KBM-7 (cell line): Measurements from ENCODE around the gene HHLA2.

Source experiments
- DNase-seq: peaks from one replicate; pipeline ENCODE4 v3.0.0-alpha.2; 2015
- in situ Hi-C: fragments of 300-500 bp; cut with MboI; formaldehyde crosslinking; loops from 2 replicates; pipeline ENCODE4 v1.14.3; 2020; ENCODE audit warnings: low sequenced_read_pairs, low pct_unique_long_range_greater_than_20kb, mixed read lengths

HHLA2 gene

DNA sequence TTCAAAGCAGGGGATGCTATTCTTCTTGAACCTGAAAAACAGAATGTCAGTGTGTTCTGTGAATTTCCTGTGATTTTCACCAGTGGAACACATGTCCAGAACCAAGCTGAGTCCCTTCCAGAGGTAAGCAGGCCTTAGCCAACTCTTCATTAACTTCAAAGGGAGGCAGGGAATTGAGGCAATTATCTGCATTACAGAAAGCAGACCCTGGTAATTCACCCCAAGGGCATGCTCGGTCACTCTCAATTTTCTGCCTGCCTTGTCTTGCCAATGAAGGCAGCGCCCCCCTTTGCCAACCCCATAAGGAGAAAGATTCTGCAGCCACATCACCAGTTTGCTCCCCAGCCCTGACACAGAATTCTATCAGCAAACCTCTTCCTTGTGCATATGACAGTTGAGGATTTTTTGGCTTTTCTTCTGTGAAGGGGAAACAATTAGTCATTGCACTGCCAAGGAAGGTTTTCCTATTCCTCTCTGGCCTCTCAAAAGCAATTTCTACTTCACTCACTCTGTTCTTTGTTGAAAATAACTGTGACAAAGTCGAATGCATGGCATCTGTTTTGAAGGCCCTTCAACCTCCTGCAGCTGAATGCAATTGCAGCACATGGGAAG lies 85.3 kb downstream of the HHLA2 start:
- DNase-seq = no peak

DNA sequence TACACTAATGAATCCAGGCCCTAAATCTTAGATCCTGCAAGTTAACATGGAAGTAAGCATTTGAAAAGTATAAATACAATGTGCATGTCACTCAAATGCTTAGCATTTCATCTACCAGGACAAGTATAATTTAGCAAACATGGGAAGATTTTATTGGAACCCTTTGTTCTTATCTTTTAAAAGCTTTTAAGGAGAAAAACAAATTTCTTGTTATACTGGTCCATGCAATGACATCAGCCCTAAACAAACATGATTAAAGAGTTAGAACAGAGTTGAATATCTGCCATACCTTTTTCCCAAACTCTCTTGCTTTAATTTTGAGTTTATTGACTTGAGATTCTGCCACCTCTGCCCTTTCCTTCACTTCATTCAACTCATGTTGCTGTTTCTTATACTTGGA lies 87.0 kb downstream of the HHLA2 start:
- DNase-seq = no peak
- in situ Hi-C loops = no loop called here

More for the DNA sequence above, 85.3 kb downstream of the HHLA2 start:
- in situ Hi-C loops = no loop called here

DNA sequence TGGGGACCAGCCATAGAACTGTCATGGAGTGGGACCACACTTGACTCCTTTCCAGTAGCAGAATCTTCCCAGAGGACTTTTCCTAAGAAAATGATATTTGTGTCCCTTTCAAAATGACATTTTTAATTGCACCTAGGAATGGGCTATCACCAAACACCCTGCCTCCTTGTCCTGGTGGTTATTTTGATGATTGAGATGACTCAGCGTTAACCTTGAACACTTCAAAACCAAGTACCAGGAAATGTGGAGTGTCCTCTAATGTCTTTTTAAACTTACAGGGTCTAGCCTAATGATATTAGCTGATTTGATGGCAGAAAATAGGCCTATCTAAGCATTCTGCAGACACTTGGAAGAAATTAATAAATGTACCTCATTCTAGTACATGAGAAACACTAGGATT lies 90.7 kb downstream of the HHLA2 start:
- in situ Hi-C loops = no loop called here
- DNase-seq = no peak

DNA sequence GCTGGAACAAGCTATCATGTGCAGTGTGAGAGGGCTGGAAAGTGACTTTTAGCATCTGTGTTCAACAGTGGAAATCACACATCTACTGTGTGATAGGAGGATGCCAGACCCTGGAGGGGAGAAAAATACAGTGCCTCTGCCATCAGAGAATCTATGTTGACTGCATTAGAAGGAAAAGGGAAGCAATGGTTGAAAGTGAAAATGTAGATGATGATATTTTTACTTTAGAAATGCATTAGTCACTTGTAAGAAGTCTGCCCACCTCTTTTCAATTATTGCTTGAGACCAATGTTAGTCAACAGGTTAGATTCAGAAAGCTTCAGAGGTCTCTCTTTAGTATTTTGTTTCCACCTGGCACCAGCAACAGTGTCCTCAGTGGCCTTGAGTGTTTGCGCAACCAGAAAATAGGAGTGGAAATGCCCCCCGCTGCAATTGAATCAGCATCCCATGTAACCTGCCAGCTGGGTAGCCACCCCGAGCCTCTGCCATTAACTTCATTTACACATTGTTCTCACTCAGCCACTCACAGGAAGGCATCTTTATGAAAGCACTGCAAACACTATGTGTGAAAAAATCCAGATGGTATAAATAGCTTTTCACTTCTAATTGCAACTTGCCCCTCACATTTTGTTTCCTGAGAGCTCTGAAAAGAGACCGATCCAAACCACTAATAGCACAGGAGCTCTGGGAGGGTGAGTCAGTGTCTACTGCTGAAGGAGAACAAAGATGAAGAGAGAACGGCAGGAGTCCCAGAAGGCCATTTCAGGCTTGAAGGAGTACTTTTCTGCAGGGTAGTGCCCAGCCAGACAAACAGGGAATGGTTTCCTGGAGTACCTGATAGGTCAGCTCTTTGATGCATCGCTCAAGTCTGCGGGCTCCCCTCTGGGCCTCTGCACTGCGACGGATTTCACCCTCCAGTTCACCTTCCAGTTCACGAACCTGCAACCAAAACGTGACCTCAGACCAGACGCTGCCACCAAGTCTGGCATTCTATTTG lies 92.1 kb downstream of the HHLA2 start:
- in situ Hi-C loops = no loop called here
- DNase-seq = no peak

DNA sequence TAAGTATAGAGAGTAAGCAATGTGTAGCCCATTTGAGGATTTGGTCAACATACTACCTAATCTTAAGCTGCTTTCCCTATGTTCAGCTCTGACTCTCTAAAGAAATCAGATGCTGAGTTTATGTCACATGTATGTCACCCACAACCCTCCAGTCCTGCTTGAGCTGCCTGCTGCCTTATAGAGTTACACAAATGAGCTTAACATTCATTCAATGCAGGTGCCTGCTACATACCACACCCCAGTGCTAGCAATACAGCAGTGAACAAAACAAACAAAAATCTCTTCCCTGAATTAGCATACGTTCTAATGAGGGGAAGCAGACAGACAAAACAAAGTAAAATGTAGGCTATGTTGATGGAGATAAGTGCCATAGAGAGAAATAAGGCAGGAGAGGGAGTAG lies 93.0 kb downstream of the HHLA2 start:
- no peak for DNase-seq

DNA sequence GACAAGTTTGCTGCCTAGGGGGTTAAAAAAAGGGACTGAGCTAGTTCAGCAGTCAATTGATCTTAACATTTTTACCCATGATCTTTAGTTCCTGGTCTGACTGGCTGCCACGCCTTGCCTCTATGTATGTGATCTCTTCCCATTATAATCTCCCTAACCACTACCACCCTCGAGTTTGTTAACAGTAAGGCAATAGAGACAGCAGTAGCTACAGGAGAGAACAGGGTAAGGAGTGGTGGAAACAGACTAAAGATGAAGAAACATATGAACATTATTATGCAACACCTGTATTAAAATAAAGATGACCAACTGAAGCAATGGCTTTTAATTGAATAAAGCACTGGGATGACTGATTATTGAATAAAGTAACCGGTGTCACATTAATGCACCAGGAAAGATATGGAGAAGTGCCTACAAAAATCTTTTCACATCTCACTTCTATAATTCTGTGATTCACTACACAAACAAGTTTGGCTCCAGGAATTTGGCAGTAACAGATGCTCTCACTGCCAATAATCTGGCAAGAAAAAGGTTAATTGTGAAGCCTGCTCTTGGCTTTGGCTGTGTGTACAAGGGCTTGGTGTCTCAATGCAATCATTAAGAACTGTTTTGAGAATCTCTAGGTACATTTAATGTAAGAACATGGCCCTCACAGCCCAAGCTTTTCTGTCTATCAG lies 95.7 kb downstream of the HHLA2 start:
- in situ Hi-C loops = no loop called here

More for the DNA sequence above, 93.0 kb downstream of the HHLA2 start:
- in situ Hi-C loops = no loop called here

DNA sequence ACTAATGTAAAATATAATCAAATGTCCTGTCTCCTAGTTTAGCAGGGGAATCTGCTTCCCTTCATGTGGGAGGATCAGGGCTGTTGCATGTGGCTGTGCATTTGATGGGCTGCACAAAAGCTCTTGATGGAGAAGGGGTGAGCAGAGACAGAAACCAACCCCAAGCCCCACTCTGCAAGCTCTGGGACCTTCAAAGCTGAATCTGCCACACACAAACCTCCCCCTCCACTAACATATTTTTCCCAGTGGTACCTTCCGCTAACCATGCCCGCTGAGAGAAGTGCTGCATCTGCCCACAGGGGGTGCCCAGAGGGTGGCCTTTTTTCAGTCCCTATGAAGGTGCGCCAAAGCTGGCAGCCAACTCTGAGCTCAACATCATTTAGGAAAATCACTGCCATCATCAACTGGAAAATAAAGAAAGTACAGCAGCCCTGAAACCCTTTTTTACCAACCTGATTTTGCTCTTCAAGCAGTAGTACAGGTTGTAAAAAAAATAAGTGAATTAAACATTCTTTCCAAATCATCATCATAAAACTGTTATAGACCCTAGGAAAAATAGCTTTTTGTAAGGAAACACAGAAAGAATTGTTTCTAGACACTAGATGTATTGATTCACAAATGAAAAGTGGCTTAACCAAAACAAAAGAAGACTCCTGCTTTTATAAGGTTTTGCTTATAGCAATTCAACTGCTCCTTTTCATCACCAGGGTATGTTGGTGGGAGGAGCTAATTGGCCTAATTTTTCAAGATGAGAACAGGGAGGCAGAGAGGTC lies 97.0 kb downstream of the HHLA2 start:
- in situ Hi-C loops = no loop called here
- no peak for DNase-seq

More for the DNA sequence above, 95.7 kb downstream of the HHLA2 start:
- no peak for DNase-seq

DNA sequence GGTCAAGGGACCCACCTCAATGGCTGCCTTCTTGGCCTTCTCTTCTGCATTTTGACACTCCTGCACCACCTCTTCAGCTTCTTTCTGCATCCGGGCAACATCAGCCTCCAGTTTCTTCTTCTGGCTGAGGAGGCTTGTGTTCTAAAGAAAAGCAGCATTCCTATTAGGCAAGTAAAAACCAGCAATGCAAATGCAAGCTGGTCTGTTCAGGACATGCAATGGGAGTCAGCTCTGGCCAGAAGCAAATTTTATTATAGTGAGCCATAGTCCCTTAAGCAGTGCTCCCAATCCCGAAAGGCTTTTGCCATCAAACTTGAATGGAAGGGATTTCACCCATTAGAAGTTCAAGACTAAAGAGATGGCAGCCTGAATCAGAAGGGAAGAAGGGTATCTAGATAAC lies 97.7 kb downstream of the HHLA2 start:
- no peak for DNase-seq
- in situ Hi-C loops = no loop called here

DNA sequence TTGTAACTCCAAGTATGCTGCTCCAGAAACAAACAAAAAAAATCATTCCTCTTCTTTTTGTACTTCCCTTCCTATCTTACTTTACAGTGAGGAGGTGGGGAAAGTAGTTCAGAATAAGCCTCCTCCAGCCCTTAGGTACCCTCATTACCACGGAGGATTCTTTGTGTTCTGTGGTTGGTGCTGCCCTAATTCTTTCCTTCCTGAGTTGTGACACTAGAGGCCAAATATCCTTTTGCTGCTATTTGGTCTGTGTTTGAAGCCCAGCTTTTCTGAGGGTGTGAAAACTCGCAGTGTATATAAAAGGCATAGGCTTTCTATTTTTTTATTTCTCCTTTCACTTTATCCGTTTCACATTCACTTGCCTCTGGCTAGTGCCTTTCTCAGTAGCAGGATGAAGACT lies 98.2 kb downstream of the HHLA2 start:
- peak; percentile 25 for DNase-seq
- in situ Hi-C loops = no loop called here

DNA sequence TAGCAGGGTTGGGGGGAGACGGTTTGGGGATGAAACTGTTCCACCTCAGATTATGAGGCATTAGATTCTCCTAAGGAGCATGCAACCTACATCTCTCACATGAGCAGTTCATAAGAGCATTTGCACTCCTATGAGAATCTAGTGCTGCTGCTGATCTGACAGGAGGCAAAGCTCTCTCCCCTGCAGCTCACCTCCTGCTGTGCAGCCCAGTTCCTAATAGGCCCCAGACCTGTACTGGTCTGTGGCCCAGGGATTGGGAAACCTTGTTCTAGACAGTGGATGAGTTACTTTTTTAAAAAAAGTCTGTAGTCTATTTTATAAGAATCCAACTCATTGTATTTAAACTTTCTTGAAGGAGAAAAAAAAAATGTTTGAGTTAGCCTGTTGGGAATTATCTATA lies 100.0 kb downstream of the HHLA2 start:
- in situ Hi-C loops = no loop called here

DNA sequence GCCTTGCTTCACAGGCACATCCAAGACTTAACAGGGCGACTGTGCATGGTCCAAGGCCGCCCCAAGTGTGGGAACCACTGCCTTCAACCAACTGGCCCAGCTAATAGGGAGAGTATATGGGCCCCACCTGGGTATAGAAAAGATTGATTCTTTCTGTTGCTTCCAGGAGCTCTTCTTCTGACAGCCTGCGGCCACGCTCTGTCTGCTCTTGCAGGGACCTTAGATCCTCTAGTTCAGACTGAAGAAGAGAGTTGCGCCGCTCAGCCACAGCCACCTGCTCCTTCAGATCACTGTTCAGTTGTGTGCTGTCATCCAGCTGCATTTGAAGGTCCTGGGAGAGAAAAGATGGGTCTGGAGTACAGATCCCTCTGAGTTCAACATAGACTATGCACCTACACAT lies 102.2 kb downstream of the HHLA2 start:
- no peak for DNase-seq
- in situ Hi-C loops = no loop called here

More for the DNA sequence above, 100.0 kb downstream of the HHLA2 start:
- no peak for DNase-seq

DNA sequence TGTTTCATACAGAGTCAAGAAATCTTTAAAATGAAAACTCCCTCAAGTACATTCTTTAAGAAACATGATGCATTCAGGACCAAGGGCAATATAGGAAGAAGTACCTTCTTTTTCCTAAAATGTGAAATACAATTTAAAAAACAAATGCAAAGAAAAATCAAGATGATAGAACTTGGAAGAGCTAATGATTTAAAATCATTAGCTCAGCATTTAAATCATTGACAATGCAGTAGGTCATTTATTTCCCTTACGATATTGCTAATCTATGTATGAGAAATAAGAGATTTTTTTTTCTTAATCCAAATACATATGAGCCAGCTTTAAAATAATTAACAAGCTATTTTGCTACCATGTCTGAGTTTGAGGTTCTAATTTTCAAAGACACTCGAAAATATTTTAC lies 105.5 kb downstream of the HHLA2 start:
- DNase-seq = no peak
- in situ Hi-C loops = no loop called here

DNA sequence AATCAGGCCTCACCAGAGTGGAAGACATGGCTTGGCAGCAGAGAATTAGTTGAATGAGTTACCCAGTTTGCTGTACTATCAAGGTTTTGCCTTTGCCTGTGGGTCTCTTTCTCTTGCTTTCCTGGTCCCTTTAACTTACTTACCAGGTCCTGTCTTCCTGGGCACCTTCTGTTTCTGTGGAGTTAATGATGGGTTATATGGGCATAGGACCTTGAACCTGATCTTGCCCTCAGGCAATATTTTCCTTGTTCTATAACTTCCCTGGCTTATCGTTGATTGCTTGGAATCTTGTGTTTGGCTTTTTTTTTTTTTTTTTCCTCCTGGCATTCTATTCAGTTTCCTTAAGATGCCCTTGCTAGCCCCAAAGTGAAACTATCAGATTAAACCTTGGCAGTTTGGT lies 106.8 kb downstream of the HHLA2 start:
- in situ Hi-C loops = no loop called here
- no peak for DNase-seq

DNA sequence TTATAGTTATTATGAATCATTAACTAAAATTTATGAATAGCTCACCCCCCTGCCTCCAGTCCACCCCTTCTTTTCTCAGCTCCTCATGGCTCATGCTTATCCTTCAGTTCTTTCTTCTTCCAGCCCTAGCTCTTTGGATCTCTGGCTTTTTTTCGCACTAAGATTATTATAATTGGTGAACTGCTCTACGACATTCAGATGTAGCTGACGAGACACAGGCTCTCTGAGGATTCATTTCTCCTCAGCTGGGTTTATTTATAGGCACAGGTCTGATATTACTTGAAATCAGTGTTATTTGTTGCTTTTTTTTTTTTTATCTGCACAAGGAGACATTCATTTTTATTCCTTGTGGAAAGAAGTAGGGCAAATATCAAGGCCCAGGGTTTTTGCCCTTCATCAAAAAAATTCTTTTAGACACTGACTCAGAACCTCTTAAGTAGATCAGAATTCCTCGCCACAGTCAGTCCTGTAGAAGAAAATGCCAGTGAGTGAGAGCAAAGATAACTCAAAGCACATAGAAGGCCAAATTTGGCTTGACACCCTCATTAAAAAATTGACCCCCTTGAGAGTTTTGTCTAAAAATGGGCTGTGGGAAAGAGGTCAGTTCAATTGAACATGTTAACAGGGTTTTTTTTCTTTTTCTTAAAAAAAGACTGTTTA lies 107.5 kb downstream of the HHLA2 start:
- in situ Hi-C loops = no loop called here
- DNase-seq = no peak

DNA sequence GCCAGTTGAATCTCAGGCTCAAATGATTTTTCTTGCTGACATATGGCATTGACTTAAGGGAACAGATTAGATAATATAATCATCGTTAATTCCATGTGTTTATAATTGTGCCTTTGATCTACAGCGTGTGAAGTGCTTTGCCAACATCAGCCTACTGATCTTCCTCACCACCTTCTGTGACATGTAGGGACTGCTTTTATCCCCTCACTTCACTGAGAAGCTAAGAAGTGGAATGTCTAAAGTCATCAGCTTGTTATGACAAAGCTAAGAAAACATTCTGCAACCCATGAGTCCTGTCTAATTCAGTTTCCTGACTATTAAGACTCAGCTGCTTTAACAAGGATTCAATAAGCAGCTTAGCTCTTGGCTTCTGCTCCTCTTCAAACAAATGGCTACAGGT lies 108.0 kb downstream of the HHLA2 start:
- in situ Hi-C loops = no loop called here
- DNase-seq = no peak

DNA sequence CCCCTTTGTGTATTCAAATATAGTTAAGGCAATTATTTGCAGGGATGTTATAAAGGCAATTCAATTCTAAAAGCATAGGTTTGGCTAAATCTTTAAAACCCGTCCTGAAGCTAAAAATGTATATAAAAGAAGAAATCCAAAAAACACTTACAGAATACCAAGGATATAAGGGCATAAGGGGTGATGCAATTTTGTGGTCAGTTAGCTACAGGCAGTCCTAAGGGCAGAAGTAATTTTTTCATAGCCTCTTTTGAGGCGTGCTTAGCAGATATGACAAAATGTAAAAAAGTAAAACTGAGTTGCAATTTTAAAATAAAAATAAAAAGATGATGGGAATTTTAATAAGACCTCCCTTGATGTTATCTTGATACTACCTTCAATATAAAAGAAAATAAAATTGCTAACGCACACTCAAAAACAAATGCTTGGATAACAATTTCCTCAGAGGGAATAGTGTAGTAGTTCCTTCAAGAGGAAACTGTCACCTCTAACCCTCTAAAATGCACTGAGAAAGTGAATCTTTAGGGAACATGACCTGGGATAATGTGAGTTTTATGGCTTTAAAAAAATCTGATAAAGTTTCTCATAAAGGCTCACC lies 109.8 kb downstream of the HHLA2 start:
- in situ Hi-C loops = no loop called here
- DNase-seq = no peak

DNA sequence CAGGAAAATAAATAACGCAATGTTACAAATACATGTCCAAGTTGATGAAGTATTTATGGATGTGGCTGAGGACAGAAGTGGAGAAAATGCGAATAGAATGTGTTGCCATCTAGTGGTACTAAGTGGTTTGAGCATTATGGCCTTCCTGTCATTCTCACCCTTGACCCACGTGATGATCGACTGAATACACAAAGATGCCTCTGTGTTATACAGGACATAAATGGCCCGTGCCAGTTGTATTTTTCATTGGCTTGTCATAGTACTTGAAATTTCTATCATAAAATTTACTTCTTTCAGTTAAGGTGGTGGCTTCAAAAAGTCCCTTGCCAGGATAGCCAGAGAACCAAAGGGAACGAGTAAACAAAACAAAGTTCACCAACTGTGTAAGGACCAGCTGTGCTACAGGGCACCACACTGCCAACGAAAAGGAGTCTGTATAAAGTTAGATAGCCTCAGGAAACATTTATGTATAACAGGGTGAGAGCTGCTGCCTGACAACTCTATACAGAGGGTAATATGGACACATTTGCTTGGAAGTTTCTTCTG lies 110.4 kb downstream of the HHLA2 start:
- peak; percentile 89 for DNase-seq
- in situ Hi-C loops = no loop called here

DNA sequence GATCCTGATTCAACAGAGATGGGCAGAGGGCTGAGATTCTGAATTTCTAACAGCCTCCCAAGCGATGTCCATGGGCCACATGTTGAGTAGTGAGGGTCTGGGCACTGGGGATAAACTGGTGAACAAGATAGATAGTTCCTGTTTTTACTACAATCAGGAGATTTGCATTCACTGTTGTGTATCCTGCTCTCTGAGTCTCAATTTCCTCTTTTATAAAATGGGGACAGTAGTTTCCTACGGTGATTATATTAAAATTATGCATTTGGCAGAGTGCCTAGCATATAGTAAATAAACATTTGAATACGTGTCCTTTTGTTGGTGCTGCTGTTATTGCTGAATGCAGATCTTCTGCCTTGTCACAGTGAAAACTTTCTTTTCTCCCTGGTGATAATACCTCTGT lies 111.5 kb downstream of the HHLA2 start:
- peak; percentile 67 for DNase-seq
- in situ Hi-C loops = no loop called here
